Upper lobe of left lung (tissue), 4 donors: Measurements from ENCODE around the gene CASS4.

Experiments
- POLR2A ChIP-seq, 4 donors: fragments of 450-650 bp; IDR thresholded peaks; one replicate each; pipeline ENCODE4 v1.5.1; 2016 to 2017; ENCODE audit warnings: antibody characterized with exemption in 4 of 4, mild to moderate bottlenecking in 2 of 4
- TF ChIP-seq, protein P1 (sequence below), 6 experiments: fragments of 450-650 bp in 4 of 6; fragments of 200-600 bp in 2 of 6; sonication (generic) in 2 of 6; IDR thresholded peaks; one replicate each; pipeline ENCODE4 v1.5.1; 2016 to 2019; ENCODE audit warnings: antibody characterized with exemption in 6 of 6

DNA sequence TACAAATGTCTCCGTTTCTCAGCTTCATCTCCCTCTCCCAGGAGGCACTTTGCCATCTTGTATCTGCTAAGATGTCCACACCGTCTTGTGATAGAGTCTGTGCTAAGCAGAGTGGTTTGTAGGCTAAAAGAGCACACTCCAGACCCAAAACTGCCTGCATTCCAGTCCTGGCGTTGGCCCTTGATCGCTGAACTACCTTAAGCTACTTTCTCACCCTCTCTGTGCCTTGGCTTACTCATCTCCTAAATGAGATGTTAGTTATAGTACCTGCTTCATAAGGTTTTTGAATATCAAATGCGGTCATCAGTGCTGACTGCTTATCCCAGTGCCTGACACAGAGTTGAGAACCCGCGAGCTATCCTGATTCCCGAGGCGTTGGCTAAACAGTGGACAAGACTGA lies 14.0 kb downstream of the CASS4 start:
- TF ChIP-seq, protein P1, sequence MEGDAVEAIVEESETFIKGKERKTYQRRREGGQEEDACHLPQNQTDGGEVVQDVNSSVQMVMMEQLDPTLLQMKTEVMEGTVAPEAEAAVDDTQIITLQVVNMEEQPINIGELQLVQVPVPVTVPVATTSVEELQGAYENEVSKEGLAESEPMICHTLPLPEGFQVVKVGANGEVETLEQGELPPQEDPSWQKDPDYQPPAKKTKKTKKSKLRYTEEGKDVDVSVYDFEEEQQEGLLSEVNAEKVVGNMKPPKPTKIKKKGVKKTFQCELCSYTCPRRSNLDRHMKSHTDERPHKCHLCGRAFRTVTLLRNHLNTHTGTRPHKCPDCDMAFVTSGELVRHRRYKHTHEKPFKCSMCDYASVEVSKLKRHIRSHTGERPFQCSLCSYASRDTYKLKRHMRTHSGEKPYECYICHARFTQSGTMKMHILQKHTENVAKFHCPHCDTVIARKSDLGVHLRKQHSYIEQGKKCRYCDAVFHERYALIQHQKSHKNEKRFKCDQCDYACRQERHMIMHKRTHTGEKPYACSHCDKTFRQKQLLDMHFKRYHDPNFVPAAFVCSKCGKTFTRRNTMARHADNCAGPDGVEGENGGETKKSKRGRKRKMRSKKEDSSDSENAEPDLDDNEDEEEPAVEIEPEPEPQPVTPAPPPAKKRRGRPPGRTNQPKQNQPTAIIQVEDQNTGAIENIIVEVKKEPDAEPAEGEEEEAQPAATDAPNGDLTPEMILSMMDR (IDR thresholded peaks at IDR 0.05) = no peak
- no peak for TF ChIP-seq POLR2A (IDR thresholded peaks at IDR 0.05)
